ENCODE results near the gene MYO1D.

MYO1D gene

DNA sequence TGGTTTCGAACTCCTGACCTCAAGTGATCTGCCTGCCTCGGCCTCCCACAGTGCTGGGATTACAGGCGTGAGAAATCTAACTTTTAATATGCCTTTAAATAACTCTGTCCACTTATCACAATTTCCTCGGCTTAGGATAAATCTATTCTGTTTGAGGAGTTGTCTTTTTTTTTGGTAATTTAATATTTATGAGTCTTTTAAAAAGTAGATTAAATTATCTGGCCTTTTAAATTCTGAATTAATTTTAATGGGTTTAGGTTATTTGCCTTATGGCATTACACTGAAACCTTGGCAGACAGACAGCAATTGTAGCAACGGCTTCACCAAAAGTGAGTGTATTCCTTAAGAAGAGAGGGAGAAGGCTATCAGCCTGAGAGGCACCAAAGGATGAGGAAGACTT is 66.2 kb downstream of the MYO1D start:
- DNase-seq (ENCODE audit: low spot score in 2 of 2) (no peak), ATAC-seq (ENCODE audit: low read depth) (no peak)
- no peak overlapping the region for H3K4me3 Mint-ChIP-seq
- no peaks in the 10 kb centered on the region for H3K27me3 Mint-ChIP-seq
- H3K36me3 Mint-ChIP-seq = peaks cover 8% of the 10 kb centered on the region
- H3K9me3 Mint-ChIP-seq = no peaks in the 10 kb centered on the region
- no peak overlapping the region for H3K27ac Mint-ChIP-seq
- peaks cover 10% of the 10 kb centered on the region for H3K4me1 Mint-ChIP-seq

DNA sequence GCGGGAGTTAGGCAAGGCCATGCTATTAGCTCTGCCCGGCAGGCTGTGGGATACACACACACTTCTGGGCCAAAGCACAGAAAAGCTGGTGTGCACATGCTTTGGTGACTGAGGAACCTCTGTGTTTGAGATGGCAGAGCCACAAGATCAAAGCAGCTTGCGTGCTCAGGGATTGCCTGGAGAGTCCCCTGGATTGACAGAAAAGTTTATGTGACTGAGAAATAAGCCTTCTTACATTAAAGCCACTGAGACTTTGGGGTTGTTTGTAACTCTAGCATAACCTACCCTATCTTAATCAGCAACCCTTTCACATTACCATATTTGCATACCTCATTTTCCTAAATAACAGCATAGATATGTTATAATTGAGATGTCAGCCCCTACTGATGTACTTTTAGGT is 69.3 kb downstream of the MYO1D start:
- H3K4me3 Mint-ChIP-seq = no peak overlapping the region
- H3K27ac Mint-ChIP-seq = no peak overlapping the region
- H3K27me3 Mint-ChIP-seq = no peaks in the 10 kb centered on the region
- ATAC-seq (ENCODE audit: low read depth) (no peak), DNase-seq (ENCODE audit: low spot score in 2 of 2) (no peak)
- H3K9me3 Mint-ChIP-seq = no peaks in the 10 kb centered on the region
- peaks cover 5% of the 10 kb centered on the region for H3K4me1 Mint-ChIP-seq
- H3K36me3 Mint-ChIP-seq = peaks cover 4% of the 10 kb centered on the region

DNA sequence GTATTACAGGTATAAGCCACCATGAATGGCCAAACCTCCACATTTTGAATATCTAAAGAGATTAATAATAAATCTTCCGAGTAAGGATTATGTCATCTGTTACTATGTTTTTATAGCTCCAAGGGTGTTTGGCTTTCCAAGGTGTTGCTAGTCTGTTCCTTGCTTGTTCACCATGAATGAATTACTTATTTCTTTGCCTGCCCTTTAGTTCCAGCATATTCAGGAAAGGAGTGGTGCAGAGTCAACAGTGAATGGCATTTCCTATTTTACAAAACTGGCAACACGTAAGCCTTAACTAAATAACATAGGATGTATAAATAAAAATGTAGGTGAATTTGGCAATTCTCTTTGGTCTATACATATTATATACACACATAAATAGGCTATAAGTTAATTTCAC is 70.3 kb downstream of the MYO1D start:
- H3K9me3 Mint-ChIP-seq = no peaks in the 10 kb centered on the region
- H3K36me3 Mint-ChIP-seq = peaks cover 4% of the 10 kb centered on the region
- H3K27ac Mint-ChIP-seq = no peak overlapping the region
- H3K27me3 Mint-ChIP-seq = no peaks in the 10 kb centered on the region
- DNase-seq (ENCODE audit: low spot score in 2 of 2) (no peak), ATAC-seq (ENCODE audit: low read depth) (no peak)
- peaks cover 5% of the 10 kb centered on the region for H3K4me1 Mint-ChIP-seq
- no peak overlapping the region for H3K4me3 Mint-ChIP-seq

- DNase-seq (ENCODE audit: low spot score in 2 of 2) (no peak), ATAC-seq (ENCODE audit: low read depth) (no peak)
Measured at GRCh38 chr17:32805029-32805976, 71.6 kb downstream of the MYO1D start.

DNA sequence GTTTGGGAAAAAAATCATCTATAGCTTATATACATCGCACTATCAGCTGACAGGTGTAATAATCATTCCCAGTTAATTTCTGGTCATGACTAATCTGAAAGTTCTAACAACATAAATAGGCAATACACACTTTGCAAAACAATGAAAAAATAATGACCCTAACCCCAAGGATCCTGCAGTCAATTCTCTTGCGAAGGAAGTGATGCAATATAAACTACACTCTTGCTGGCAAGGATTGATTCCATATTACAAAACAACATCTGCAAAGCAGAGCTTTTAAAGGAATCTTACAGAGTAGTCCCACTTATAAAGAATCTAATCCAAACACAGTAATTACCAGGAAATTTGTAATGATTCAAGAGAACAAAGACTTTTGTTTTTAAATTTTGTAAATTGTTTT is 73.4 kb downstream of the MYO1D start:
- ATAC-seq (ENCODE audit: low read depth) = no peak
- Mint-ChIP-seq H3K4me1 (no peaks in the 10 kb centered on the region), H3K9me3 (no peaks in the 10 kb centered on the region), H3K27me3 (no peaks in the 10 kb centered on the region), H3K4me3 (no peak overlapping the region), H3K27ac (no peak overlapping the region), H3K36me3 (no peaks in the 10 kb centered on the region)
- no peak for DNase-seq (ENCODE audit: low spot score in 2 of 2)

More at GRCh38 chr17:32805029-32805976, 71.6 kb downstream of the MYO1D start:
- Mint-ChIP-seq H3K4me1 (peaks cover 5% of the 10 kb centered on the region), H3K27ac (no peak overlapping the region), H3K27me3 (no peaks in the 10 kb centered on the region), H3K4me3 (no peak overlapping the region), H3K9me3 (no peaks in the 10 kb centered on the region), H3K36me3 (peaks cover 4% of the 10 kb centered on the region)

DNA sequence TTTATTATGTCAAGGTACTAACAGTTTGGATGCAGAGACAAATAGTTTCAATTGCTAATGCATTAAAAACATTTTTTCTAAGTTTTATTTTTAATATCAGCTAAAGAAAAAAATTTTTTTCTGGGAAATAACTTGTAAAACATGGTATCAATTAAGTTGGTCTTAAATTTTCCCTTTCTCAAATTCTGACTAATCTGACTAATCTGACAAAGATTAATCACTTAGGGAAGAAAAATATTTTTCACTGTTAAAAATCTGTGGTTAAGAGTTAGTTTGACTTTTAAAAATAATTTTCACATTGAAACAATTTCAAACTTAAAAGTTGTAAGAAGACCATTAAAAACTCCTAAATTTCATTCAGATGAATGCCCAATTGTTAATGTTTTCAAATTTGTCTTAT is 74.6 kb downstream of the MYO1D start:
- no peaks in the 10 kb centered on the region for H3K4me1 Mint-ChIP-seq
- DNase-seq (ENCODE audit: low spot score in 2 of 2) = no peak

DNA sequence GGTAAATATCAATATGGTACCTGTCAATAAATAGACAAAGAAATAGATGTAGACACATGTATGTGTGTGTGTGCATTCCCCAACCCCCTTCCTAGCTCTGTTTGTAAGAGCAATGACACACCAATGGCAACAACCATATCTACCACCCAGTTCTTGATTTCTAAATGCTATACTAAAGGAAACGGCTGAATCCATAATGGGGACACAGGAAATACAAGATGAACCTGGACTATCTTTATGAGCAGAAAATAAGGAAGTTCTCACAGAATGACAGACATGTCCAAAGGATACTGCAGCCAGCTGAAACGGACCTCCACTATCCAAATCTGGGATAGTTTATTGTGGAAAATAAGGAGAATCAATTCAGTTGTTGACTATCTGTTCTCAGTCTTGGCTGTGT is 75.3 kb downstream of the MYO1D start:
- H3K4me3 Mint-ChIP-seq = no peak overlapping the region
- no peak for DNase-seq (ENCODE audit: low spot score in 2 of 2)
- no peaks in the 10 kb centered on the region for H3K36me3 Mint-ChIP-seq
- ATAC-seq (ENCODE audit: low read depth) = no peak
- no peaks in the 10 kb centered on the region for H3K27me3 Mint-ChIP-seq
- no peaks in the 10 kb centered on the region for H3K4me1 Mint-ChIP-seq
- H3K9me3 Mint-ChIP-seq = no peaks in the 10 kb centered on the region
- H3K27ac Mint-ChIP-seq = no peak overlapping the region

More for the DNA sequence above, 74.6 kb downstream of the MYO1D start:
- Mint-ChIP-seq H3K36me3 (no peaks in the 10 kb centered on the region), H3K27me3 (no peaks in the 10 kb centered on the region), H3K27ac (no peak overlapping the region), H3K4me3 (no peak overlapping the region), H3K9me3 (no peaks in the 10 kb centered on the region)
- ATAC-seq (ENCODE audit: low read depth) = no peak

GRCh38 chr17:32801193-32801592 is 75.7 kb downstream of the MYO1D start:
- Mint-ChIP-seq H3K27me3 (no peaks in the 10 kb centered on the region), H3K9me3 (no peaks in the 10 kb centered on the region), H3K27ac (no peak overlapping the region), H3K4me1 (no peaks in the 10 kb centered on the region), H3K36me3 (no peaks in the 10 kb centered on the region), H3K4me3 (no peak overlapping the region)
- ATAC-seq (ENCODE audit: low read depth) (no peak), DNase-seq (ENCODE audit: low spot score in 2 of 2) (no peak)

DNA sequence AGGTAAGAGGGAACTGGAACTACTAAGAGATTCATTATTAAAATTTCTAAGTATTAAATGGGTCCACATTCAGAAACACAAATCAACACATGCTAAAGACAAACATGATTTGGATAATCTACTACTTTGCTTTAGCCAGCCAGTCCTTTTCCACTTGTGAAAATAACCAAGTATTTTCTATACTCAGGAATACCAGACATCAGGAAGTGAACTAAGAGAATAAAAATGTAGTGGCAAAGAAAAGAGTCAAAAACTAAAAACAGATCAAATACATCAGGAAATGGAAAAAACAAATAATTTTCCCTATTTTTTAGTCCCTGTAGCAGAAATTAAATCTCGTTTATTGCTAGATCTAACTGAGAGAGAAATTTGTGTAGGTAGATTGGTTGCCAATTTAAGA is 78.0 kb downstream of the MYO1D start:
- H3K27ac Mint-ChIP-seq = no peak overlapping the region
- H3K4me1 Mint-ChIP-seq = peaks cover 4% of the 10 kb centered on the region
- no peaks in the 10 kb centered on the region for H3K27me3 Mint-ChIP-seq
- no peak overlapping the region for H3K4me3 Mint-ChIP-seq
- no peaks in the 10 kb centered on the region for H3K36me3 Mint-ChIP-seq
- no peak for DNase-seq (ENCODE audit: low spot score in 2 of 2)
- no peaks in the 10 kb centered on the region for H3K9me3 Mint-ChIP-seq
- ATAC-seq (ENCODE audit: low read depth) = no peak

- H3K4me3 Mint-ChIP-seq = no peak overlapping the region
Measured at GRCh38 chr17:32795339-32795979, 81.5 kb downstream of the MYO1D start.

DNA sequence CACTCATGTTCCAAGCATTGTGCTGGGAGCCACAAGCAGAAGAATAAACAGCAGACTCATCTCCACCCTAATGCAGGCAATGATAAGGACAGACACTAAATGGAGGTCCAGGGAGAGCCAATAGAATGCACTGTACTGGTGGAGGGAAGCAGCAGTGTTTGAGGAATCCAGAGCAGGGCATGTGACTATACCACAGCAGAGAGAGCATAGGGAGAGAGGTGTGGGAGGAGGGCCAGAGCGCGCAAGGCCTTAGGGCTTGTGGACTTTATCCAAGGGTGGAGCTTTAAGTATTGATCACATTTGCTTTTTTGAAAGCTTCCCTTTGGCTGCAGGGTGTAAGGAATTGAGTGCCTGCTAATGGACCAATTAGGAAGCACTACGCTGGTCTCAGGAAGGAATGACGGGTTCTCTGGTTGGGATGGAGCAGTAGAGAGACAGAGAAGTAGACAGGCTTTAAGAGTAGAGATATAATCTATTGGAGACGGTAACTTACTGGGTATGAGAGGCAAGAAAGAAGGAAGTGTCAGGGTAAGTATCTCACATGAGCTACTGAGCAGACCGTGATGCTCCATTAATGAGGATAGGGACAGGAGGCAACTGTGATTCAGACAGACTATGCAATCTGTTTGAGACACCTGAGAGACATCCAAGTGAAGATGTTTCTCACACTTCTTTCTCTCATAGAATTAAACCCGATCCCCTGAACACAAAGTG is 82.2 kb downstream of the MYO1D start:
- Mint-ChIP-seq H3K27me3 (no peaks in the 10 kb centered on the region), H3K4me1 (peaks cover 4% of the 10 kb centered on the region), H3K9me3 (no peaks in the 10 kb centered on the region), H3K36me3 (no peaks in the 10 kb centered on the region), H3K4me3 (no peak overlapping the region), H3K27ac (no peak overlapping the region)
- ATAC-seq (ENCODE audit: low read depth) (no peak), DNase-seq (ENCODE audit: low spot score in 2 of 2) (no peak)

More at GRCh38 chr17:32795339-32795979, 81.5 kb downstream of the MYO1D start:
- Mint-ChIP-seq H3K27ac (no peak overlapping the region), H3K9me3 (no peaks in the 10 kb centered on the region), H3K4me1 (peaks cover 4% of the 10 kb centered on the region), H3K36me3 (no peaks in the 10 kb centered on the region), H3K27me3 (no peaks in the 10 kb centered on the region)
- ATAC-seq (ENCODE audit: low read depth) (no peak), DNase-seq (ENCODE audit: low spot score in 2 of 2) (no peak)

DNA sequence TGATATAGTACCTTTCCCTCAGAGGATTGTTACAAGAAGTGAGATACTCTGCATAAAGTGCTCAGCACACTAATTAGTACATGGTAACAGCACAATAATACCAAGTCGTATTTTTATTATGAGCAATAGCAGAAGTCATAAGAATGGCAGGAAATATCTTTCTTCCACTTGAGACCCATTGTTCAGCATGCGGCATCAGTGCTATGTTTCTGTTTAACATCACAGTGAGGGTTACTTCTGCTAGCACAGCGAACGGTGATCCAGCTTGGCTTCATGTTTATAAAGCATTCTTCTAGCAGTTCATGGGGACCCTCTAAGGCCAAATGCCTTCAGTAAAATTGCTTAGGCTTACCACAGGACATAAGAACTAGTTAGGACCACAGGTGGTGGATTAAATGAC is 83.1 kb downstream of the MYO1D start:
- H3K4me3 Mint-ChIP-seq = no peak overlapping the region
- ATAC-seq (ENCODE audit: low read depth) = no peak
- H3K36me3 Mint-ChIP-seq = peaks cover 2% of the 10 kb centered on the region
- H3K27me3 Mint-ChIP-seq = no peaks in the 10 kb centered on the region
- no peak overlapping the region for H3K27ac Mint-ChIP-seq
- peaks cover 4% of the 10 kb centered on the region for H3K4me1 Mint-ChIP-seq
- no peaks in the 10 kb centered on the region for H3K9me3 Mint-ChIP-seq
- no peak for DNase-seq (ENCODE audit: low spot score in 2 of 2)

- ATAC-seq (ENCODE audit: low read depth) (no peak), DNase-seq (ENCODE audit: low spot score in 2 of 2) (no peak)
- Mint-ChIP-seq H3K9me3 (no peaks in the 10 kb centered on the region), H3K27me3 (no peaks in the 10 kb centered on the region), H3K4me3 (no peak overlapping the region), H3K27ac (no peak overlapping the region), H3K36me3 (peaks cover 2% of the 10 kb centered on the region), H3K4me1 (peaks cover 4% of the 10 kb centered on the region)
Measured at GRCh38 chr17:32792207-32792606, 84.7 kb downstream of the MYO1D start.

GRCh38 chr17:32786169-32786568 is 90.8 kb downstream of the MYO1D start:
- Mint-ChIP-seq H3K27ac (no peak overlapping the region), H3K36me3 (peaks cover 2% of the 10 kb centered on the region), H3K9me3 (no peaks in the 10 kb centered on the region), H3K4me1 (no peaks in the 10 kb centered on the region), H3K27me3 (no peaks in the 10 kb centered on the region), H3K4me3 (no peak overlapping the region)
- ATAC-seq (ENCODE audit: low read depth) = no peak
- DNase-seq (ENCODE audit: low spot score in 2 of 2) = no peak
